ACC112 (cell line): ENCODE measurements around the gene EMILIN1.

Experiments
- H2AFZ ChIP-seq: fragments of 200-600 bp; sonication (generic); one replicate; pipeline ENCODE4 v1.6.0; 2017; ENCODE audit warnings: antibody characterized with exemption, low read length; ENCODE audit not compliant: unreplicated experiment
- H3K27ac ChIP-seq: fragments of 200-600 bp; sonication (generic); 2 replicates; pipeline ENCODE4 v1.5.1; 2014; ENCODE audit warnings: low read depth, mild to moderate bottlenecking, antibody characterized with exemption, low read length, moderate library complexity
- H3K27me3 ChIP-seq: fragments of 200-600 bp; sonication (generic); 2 replicates; pipeline ENCODE4 v1.6.1; 2014; ENCODE audit warnings: mild to moderate bottlenecking, antibody characterized with exemption, low read length, moderate library complexity, mixed read lengths; ENCODE audit not compliant: insufficient read depth
- H3K36me3 ChIP-seq: fragments of 200-600 bp; sonication (generic); 2 replicates; pipeline ENCODE4 v1.6.1; 2016; ENCODE audit warnings: mild to moderate bottlenecking, antibody characterized with exemption, low read length, moderate library complexity, mixed read lengths; ENCODE audit not compliant: insufficient read depth
- H3K4me1 ChIP-seq: fragments of 200-600 bp; sonication (generic); one replicate; pipeline ENCODE4 v1.6.1; 2016; ENCODE audit warnings: low read length, mixed read lengths; ENCODE audit not compliant: insufficient read depth, unreplicated experiment, control insufficient read depth
- H3K4me3 ChIP-seq: fragments of 200-600 bp; sonication (generic); 2 replicates; pipeline ENCODE4 v1.5.1; 2014; ENCODE audit warnings: mild to moderate bottlenecking, low read depth, low read length
- H3K79me2 ChIP-seq: fragments of 200-600 bp; sonication (generic); one replicate; pipeline ENCODE4 v1.6.0; 2016; ENCODE audit warnings: low read length; ENCODE audit not compliant: control insufficient read depth, unreplicated experiment, insufficient read depth

EMILIN1 gene

GRCh38 chr2:27078267-27079194 lies at the start of gene EMILIN1:
Gene EMILIN1, plus strand, starts transcription at chr2:27078615. Its CDS starts 451 bp downstream, at chr2:27079066.
- H3K4me1 ChIP-seq: peaks cover 40% of the 10 kb centered on the region
- H2AFZ ChIP-seq: peak within 1 kb of the TSS; percentile 39
- peaks cover 25% of the 10 kb centered on the region for H3K79me2 ChIP-seq
- H3K27ac ChIP-seq: peak within 1 kb of the TSS; percentile 62
- H3K4me3 ChIP-seq: peak within 1 kb of the TSS; percentile 93
- H3K36me3 ChIP-seq: no peaks in the 10 kb centered on the region
- no peaks in the 10 kb centered on the region for H3K27me3 ChIP-seq

DNA sequence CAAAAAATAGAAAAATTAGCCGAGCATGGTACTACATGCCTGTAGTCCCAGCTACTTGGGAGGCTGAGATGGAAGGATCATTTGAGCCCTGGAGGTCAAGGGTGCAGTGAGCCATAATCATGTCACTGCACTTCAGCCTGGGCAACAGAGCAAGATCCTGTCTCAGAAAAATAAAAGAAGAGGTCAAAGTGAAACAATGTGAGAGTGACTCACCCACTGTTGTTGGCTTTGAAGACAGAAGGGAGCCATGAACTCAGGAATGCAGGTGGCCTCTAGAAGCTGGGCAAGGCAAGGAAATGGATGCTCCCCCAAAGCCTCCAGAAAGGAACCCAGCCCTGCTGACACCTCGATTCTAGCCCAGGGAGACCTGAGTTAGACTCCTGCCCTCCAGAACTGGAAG lies 49.4 kb upstream of the EMILIN1 start:
- Histone ChIP-seq H3K36me3 (no peaks in the 10 kb centered on the region), H3K4me3 (no peak overlapping the region), H3K4me1 (peaks cover 14% of the 10 kb centered on the region), H3K79me2 (peaks cover 40% of the 10 kb centered on the region), H3K27me3 (no peaks in the 10 kb centered on the region), H2AFZ (no peak overlapping the region), H3K27ac (no peak overlapping the region)

DNA sequence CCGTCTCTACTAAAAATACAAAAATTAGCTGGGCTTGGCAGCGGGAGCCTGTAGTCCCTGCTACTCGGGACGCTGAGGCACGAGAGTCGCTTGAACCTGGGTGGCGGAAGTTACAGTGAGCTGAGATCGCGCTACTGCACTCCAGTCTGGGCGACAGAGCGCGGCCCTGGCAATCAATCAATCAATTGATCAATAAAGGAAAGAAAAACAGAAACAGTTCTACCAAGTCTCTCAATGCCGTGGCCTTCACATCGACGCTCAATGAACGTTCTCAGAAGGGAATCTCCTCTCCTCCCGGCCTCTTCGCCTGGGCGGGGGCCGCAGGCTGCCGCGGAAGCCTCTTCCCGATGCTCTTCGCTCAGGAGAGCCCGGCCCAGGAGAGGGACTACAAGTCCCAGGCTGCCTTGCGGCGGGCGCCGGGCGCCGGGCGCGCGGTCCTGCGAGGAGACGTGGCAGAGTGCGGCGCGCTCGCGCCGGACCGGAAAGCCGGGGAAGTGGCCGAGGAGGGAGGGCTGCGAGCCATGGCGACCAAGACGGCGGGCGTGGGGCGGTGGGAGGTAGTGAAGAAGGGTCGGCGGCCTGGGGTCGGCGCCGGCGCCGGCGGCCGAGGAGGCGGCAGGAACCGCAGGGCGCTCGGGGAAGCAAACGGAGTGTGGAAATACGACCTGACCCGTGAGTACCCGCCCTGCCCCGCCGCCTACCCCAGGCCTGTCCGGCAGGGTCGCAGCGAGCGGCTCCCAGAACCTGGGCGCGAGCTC lies 45.7 kb upstream of the EMILIN1 start, which contains the start of gene TMEM214:
Gene TMEM214, plus strand, starts transcription at position 471 of the 758 bp plus-strand sequence. Its CDS starts 51 bp downstream, at position 522.
- peak within 1 kb of the TSS; percentile 98 for H3K4me3 ChIP-seq
- peak within 1 kb of the TSS; percentile 51 for H3K27ac ChIP-seq
- H3K36me3 ChIP-seq: peaks cover 28% of the 10 kb centered on the region; the same call in 1 of the 2 replicates

DNA sequence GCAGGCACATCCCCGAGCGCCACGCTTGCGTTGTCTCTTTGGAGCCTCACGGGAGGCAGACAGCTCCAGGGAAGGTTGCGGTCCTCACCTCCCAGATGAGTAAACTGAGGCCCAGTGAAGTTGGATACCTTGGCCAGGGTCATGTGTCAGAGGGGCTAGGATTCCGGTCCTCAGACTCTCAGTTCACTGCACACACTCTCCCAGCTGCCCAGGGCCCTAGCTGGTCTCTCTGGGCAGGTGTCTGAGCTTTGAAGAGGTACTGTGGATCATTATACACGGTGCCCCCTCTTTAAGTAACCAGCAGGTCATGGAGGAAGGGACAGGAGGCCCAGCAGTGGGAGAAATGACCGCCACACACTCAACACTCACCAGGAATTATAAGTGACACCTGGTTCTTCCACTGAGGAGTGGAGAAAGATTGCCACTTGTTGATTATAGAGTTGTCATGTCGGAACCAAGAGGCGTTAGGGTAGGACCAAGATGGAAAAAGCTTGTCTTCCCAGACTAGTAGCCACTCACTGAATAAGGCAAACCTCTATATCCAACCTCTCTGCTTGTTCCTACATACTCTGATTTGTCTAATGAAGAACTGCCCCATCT lies 45.1 kb upstream of the EMILIN1 start:
- H2AFZ ChIP-seq: peak overlapping the region; percentile 93
- peak overlapping the region; percentile 98 for H3K4me3 ChIP-seq
- peak overlapping the region; percentile 51 for H3K27ac ChIP-seq
- H3K27me3 ChIP-seq: no peaks in the 10 kb centered on the region
- H3K79me2 ChIP-seq: peaks cover 46% of the 10 kb centered on the region
- peaks cover 18% of the 10 kb centered on the region for H3K4me1 ChIP-seq
- peaks cover 32% of the 10 kb centered on the region; the same call in 1 of the 2 replicates for H3K36me3 ChIP-seq

More for the DNA sequence above, 45.7 kb upstream of the EMILIN1 start, which contains the start of gene TMEM214:
- H3K27me3 ChIP-seq: no peaks in the 10 kb centered on the region
- H2AFZ ChIP-seq: peak within 1 kb of the TSS; percentile 93
- H3K79me2 ChIP-seq: peaks cover 49% of the 10 kb centered on the region
- H3K4me1 ChIP-seq: peaks cover 18% of the 10 kb centered on the region

- H3K27ac ChIP-seq: no peak overlapping the region
- H3K79me2 ChIP-seq: peaks cover 26% of the 10 kb centered on the region
- peaks cover 7% of the 10 kb centered on the region for H3K4me1 ChIP-seq
- H3K27me3 ChIP-seq: no peaks in the 10 kb centered on the region
- H3K36me3 ChIP-seq: peaks cover 48% of the 10 kb centered on the region; the same call in 1 of the 2 replicates
- H3K4me3 ChIP-seq: no peak overlapping the region
- no peak overlapping the region for H2AFZ ChIP-seq
These were observed 40.4 kb upstream of the EMILIN1 start for GRCh38 chr2:27038012-27038411.

DNA sequence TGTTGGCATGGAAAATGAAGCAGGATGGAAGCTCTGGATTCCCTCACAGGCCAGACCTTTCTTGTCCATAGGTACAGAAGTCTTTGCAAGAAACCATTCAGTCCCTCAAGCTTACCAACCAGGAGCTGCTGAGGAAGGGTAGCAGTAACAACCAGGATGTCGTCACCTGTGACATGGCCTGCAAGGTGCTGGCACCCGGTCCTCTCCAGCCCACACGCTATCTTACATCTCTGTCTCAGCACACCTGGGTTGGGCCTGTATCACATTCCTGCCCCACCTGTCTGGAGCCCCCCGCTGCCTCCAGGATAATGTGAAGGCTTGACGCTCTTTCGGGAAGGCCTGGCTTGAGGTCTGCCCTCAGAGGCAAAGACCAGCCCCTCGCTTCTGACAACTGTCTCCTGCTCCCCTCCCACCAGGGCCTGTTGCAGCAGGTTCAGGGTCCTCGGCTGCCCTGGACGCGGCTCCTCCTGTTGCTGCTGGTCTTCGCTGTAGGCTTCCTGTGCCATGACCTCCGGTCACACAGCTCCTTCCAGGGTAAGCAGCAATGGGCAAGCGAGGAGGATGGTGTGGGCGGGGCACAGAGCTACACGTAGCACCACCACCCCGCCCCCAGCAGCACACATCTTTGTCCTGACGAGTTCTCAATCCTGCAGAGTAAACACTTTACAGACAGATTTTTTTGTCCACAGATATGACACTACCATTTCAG lies 39.6 kb upstream of the EMILIN1 start:
- Histone ChIP-seq H3K4me3 (no peak overlapping the region), H3K27me3 (no peaks in the 10 kb centered on the region), H3K79me2 (peaks cover 18% of the 10 kb centered on the region), H2AFZ (no peak overlapping the region), H3K27ac (no peak overlapping the region), H3K4me1 (peaks cover 7% of the 10 kb centered on the region), H3K36me3 (peaks cover 48% of the 10 kb centered on the region; the same call in 1 of the 2 replicates)

DNA sequence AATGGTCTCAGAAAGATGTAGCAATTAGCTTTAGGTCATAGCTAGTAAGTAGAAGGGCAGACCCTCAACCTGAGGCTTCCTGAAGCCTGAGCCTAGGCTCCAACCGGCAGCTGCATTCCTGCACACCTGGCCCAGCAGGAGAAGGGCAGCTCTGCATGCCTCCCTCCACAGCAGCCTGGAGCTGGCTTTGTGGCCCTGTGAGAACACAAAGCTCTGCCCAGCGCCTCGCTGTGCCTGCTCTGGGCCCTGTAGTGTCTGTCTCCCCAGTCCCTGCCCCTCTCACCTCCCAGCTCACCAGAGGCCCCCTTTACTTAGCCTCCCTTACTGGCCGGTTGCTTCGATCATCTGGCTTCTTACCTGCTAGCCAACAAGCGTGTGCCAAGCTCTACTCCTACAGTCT lies 39.0 kb upstream of the EMILIN1 start:
- peaks cover under 1% of the 10 kb centered on the region for H3K4me1 ChIP-seq
- H3K27me3 ChIP-seq: no peaks in the 10 kb centered on the region
- no peak overlapping the region for H2AFZ ChIP-seq
- H3K36me3 ChIP-seq: peaks cover 48% of the 10 kb centered on the region; the same call in 1 of the 2 replicates
- no peak overlapping the region for H3K4me3 ChIP-seq
- H3K27ac ChIP-seq: no peak overlapping the region
- H3K79me2 ChIP-seq: peaks cover 11% of the 10 kb centered on the region

GRCh38 chr2:27039871-27040270 lies 38.5 kb upstream of the EMILIN1 start:
- Histone ChIP-seq H3K79me2 (peaks cover 8% of the 10 kb centered on the region), H3K27me3 (no peaks in the 10 kb centered on the region), H2AFZ (no peak overlapping the region), H3K4me3 (no peak overlapping the region), H3K27ac (no peak overlapping the region), H3K4me1 (no peaks in the 10 kb centered on the region), H3K36me3 (peaks cover 48% of the 10 kb centered on the region; the same call in 1 of the 2 replicates)

DNA sequence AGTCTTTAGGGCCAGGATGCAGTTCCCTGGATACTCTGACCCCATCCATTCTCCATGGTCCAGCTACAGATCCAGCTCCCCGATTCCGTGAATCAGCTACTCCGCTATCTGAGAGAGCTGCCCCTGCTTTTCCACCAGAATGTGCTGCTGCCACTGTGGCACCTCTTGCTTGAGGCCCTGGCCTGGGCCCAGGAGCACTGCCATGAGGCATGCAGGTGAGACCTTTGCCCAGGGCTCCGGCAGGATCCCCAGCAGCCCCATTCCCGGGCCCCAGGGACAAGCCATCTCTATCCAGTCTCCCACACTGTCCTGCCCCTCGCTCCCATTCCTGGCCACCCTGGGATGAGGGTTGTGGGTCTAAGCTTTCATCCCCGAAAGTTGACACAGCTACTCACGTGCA lies 38.1 kb upstream of the EMILIN1 start:
- no peak overlapping the region for H2AFZ ChIP-seq
- H3K4me3 ChIP-seq: no peak overlapping the region
- peaks cover 4% of the 10 kb centered on the region for H3K79me2 ChIP-seq
- peaks cover 46% of the 10 kb centered on the region; the same call in 1 of the 2 replicates for H3K36me3 ChIP-seq
- H3K4me1 ChIP-seq: no peaks in the 10 kb centered on the region
- no peak overlapping the region for H3K27ac ChIP-seq
- H3K27me3 ChIP-seq: no peaks in the 10 kb centered on the region
